ENCODE results near the gene SLITRK4. TPM values are rescaled to one million over a fixed set of nuclear protein-coding genes. Genes with fewer than 3 reads are reported as not detected.

SLITRK4 gene, protein sequence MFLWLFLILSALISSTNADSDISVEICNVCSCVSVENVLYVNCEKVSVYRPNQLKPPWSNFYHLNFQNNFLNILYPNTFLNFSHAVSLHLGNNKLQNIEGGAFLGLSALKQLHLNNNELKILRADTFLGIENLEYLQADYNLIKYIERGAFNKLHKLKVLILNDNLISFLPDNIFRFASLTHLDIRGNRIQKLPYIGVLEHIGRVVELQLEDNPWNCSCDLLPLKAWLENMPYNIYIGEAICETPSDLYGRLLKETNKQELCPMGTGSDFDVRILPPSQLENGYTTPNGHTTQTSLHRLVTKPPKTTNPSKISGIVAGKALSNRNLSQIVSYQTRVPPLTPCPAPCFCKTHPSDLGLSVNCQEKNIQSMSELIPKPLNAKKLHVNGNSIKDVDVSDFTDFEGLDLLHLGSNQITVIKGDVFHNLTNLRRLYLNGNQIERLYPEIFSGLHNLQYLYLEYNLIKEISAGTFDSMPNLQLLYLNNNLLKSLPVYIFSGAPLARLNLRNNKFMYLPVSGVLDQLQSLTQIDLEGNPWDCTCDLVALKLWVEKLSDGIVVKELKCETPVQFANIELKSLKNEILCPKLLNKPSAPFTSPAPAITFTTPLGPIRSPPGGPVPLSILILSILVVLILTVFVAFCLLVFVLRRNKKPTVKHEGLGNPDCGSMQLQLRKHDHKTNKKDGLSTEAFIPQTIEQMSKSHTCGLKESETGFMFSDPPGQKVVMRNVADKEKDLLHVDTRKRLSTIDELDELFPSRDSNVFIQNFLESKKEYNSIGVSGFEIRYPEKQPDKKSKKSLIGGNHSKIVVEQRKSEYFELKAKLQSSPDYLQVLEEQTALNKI
- total RNA-seq = 0.43 and 2.0 TPM in 2 replicates

DNA sequence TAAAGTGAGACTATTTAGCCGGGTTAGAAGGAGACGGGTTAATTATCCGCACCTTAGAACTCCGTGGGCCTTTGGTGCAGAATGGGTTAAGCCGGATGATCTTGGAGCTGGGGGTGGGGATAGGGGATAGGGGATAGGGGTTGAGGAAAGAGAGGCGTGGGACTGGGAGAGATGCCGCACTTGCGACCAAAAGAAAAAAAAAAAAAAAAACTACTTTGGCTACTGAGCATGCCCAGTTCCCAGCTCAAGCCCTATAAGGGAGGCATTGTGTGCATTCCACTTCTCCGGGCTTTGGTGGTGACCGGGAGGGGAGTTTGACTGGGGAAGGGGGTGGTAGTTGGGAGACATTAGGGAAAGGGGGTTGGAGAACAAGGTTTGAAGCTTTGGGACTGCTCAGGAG lies at the start of gene SLITRK4:
TSS of gene SLITRK4 (minus strand) at position 187 of the 400 bp plus-strand sequence. CDS start 4,993 bp downstream, outside the sequence.

Other genes with a start within 250 kb of the SLITRK4 start
- gene SPANXN3, start 118.6 kb downstream of the SLITRK4 start, total RNA-seq = not detected in 2 replicates
- not detected in 2 replicates for gene SPANXN2, start 84.7 kb upstream of the SLITRK4 start, total RNA-seq
- gene UBE2NL, start 248.0 kb upstream of the SLITRK4 start, total RNA-seq = not detected in 2 replicates

All from smooth muscle cell of the pulmonary artery (primary cell).